HCT116 (cell line): ENCODE data around the gene C1orf21.

ENCODE experiments used
- CEBPB ChIP-seq: IDR thresholded peaks from 2 replicates; pipeline ENCODE4 v1.6.1; 2012; ENCODE audit warnings: low read depth
- CTCF ChIP-seq, 3 experiments: fragments of 200-600 bp in 1 of 3; sonication (generic) in 1 of 3; IDR thresholded peaks in 2 of 3; conservative IDR thresholded peaks in 1 of 3; 2 replicates each; pipeline ENCODE4 v1.5.1; 2012 to 2017; ENCODE audit warnings: low read depth in 2 of 3, low read length in 2 of 3, antibody characterized with exemption in 1 of 3, borderline replicate concordance in 1 of 3, control low read depth in 1 of 3, mild to moderate bottlenecking in 1 of 3, mixed read lengths in 1 of 3, mixed run types in 1 of 3, moderate library complexity in 1 of 3; ENCODE audit not compliant: insufficient read depth in 1 of 3
- FOSL1 ChIP-seq: IDR thresholded peaks from 2 replicates; pipeline ENCODE4 v1.6.1; 2012; ENCODE audit warnings: low read depth

- no peak for TF ChIP-seq FOSL1
- TF ChIP-seq CEBPB, result no peak
- TF ChIP-seq CTCF (IDR thresholded peaks at IDR 0.05 in 2 of 3, conservative IDR thresholded peaks at IDR 0.05 in 1 of 3; ENCODE audit: borderline replicate concordance in 1 of 3, insufficient read depth in 1 of 3, low read depth in 2 of 3, low read length in 2 of 3), result no peak
Observed at GRCh38 chr1:184447651-184448185, 60.9 kb downstream of the C1orf21 start.
